Stimulated activated CD4-positive, alpha-beta T cell treated with anti-CD3 and anti-CD28 coated beads, Interleukin-1b, Interleukin-23, amount 100 ng/mL, for 48 hours (primary cell): ENCODE data around the gene TRPM4.
"Not testable (repeated sequence)": the region's sequence is repeated elsewhere in the genome, so short reads cannot be mapped to it uniquely, and the experiment has no call there.

Experiments used
- DNase-seq: peaks from one replicate; pipeline ENCODE4 v3.0.0-alpha.2; 2020

Gene TRPM4

DNA sequence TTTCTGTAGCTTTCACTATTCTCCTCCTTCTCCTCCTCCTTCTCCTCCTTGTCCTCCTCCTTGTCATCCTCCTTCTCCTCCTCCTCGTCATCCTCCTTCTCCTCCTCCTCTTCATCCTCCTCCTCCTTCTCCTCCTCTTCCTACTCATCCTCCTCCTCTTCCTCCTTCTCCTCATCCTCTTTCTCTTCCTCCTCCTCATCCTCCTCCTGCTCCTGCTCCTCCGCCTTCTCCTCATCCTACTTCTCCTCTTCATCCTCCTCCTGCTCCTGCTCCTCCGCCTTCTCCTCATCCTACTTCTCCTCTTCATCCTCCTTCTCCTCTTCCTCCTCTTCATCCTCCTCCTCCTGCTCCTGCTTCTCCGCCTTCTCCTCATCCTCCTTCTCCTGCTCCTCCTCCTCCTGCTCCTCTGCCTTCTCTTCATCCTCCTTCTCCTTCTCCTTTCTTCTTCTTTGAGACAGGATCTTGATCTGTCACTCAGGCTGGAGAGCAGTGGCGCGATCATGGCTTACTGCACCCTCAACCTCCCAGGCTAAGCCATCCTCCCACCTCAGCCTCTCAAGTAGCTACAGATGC lies 36.3 kb downstream of the TRPM4 start:
- DNase-seq = no peak

GRCh38 chr19:49194408-49194807 lies 36.8 kb downstream of the TRPM4 start:
- no peak for DNase-seq

DNA sequence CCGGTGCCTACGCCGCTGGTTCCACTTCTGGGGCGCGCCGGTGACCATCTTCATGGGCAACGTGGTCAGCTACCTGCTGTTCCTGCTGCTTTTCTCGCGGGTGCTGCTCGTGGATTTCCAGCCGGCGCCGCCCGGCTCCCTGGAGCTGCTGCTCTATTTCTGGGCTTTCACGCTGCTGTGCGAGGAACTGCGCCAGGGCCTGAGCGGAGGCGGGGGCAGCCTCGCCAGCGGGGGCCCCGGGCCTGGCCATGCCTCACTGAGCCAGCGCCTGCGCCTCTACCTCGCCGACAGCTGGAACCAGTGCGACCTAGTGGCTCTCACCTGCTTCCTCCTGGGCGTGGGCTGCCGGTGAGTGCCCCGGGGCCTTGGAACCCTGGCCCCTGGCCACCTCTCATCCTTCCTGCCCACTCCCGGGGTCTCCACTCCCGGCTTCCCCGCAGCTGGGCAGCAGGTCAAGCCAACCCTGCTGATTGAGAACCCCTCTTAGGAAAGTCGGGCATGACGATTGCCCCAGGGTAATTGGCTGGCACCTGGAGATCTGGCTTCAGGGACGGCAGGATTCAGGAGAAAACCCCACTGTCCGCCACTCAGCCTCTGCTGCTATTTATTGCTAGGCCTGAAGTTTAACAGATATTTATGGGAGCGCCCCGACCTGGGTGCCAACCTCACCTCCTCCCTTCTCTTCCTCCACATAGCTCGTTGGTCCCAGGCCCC lies 39.1 kb downstream of the TRPM4 start:
- no peak for DNase-seq

- peak; percentile 32 for DNase-seq
Observed at GRCh38 chr19:49200238-49200862, 42.8 kb downstream of the TRPM4 start.

GRCh38 chr19:49201042-49201441 lies 43.5 kb downstream of the TRPM4 start:
- no peak for DNase-seq

DNA sequence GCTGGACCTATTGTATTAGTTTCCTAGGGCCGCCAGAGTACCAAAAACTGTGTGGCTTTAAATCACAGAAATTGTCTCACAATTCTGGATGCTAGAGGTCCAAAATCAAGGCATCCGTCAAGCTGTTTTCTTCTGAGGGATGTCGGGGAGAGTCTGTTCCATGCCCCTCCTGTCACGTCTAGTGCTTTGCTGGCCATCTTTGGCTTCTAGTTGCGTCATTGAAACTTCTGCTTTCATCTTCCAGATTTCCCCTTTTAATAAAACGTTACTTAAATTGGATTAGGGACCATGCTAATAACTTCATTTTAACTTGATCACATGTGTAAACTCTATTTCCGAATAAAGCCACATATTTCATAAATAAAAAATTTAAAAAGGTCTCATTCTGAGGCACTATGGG lies 47.5 kb downstream of the TRPM4 start:
- DNase-seq = no peak

GRCh38 chr19:49209502-49209901 lies 51.9 kb downstream of the TRPM4 start:
- DNase-seq = not testable (repeated sequence)

DNA sequence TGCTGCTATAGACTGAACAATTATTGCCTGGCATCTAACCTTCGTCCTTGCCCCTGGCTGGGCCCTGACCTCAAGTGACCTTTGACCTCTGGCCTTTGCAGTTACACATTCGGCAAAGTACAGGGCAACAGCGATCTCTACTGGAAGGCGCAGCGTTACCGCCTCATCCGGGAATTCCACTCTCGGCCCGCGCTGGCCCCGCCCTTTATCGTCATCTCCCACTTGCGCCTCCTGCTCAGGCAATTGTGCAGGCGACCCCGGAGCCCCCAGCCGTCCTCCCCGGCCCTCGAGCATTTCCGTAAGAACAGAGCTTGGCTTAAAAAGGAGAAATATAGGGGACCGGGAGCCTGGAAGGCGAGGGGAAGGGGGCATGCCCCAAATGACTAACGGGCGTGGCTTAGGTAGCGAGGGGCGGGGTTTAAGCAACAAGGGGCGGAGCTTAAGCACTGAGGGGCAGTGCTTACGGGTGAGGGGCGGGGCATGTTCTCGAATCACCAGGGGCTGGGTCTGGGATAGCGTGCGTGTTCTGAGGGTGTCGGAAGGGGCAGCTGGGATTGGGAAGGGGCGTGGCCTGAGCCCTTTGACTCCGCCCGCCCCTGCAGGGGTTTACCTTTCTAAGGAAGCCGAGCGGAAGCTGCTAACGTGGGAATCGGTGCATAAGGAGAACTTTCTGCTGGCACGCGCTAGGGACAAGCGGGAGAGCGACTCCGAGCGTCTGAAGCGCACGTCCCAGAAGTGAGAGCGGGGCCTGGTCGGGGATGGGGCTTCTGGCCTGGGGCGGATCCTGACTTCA lies 52.7 kb downstream of the TRPM4 start:
- DNase-seq = peak; percentile 70

GRCh38 chr19:49210901-49211451 lies 53.4 kb downstream of the TRPM4 start:
- no peak for DNase-seq

- no peak for DNase-seq
Observed at GRCh38 chr19:49212016-49212701, 54.6 kb downstream of the TRPM4 start.

- no peak for DNase-seq
Observed at GRCh38 chr19:49213791-49214190, 56.2 kb downstream of the TRPM4 start.

DNA sequence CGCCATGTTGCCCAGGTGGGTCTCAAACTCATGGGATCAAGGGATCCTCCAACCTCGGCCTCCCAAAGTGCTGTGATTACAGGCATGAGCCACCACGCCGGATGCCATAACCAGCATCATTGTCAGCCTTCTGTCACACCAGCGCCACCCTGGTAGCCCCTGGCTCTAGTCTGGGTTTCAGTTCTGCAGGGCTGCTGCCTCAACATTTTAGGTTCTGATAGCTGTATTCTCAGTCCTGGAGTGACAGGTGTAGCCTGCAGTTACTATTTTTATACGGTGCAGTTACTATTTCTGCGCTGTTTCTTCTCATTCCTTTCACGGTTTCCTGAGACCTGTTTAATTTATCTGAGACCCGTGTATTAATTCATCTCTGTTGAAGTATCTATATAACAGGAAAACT lies 57.1 kb downstream of the TRPM4 start:
- DNase-seq = no peak

GRCh38 chr19:49216071-49216470 lies 58.5 kb downstream of the TRPM4 start:
- DNase-seq = no peak

DNA sequence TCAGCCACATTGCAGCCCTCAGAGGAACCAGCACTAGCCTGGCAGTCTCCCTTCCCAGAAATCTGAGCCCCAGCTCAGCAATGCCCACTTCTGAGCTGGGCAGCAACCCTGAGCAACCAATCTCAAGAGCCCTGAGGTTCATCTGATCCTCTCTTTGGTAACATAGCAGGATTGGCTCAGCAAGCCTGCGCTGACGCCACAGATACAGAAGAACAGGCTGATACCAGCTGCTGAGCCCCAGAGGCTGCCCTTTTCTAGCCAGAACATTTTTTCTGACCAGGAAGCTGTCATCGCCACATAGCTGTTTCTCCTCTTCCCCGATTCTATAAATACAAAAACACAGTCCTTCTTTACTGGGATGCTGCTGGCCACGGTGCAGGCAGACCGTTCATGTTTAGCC lies 59.8 kb downstream of the TRPM4 start:
- no peak for DNase-seq

DNA sequence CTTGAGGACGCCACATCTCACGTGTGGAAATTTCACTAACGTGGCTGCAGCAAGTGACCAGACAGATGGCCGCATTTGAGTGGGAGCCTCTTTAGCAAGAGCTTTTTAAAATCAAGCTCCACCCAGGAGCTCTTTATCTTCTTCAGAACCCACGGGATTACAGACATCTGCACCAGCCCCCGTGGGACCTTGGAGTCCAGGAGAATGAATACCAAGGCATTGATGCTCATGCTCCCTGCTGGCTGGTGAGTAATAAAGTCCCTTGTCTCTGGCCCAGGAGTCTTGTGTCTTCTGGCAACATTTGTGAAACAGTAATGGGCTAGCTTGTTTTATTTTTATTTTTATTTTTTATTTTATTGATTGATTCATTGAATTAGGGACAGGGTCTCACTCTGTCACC lies 64.4 kb downstream of the TRPM4 start:
- DNase-seq = no peak

GRCh38 chr19:49222528-49222927 lies 64.9 kb downstream of the TRPM4 start:
- DNase-seq = no peak

DNA sequence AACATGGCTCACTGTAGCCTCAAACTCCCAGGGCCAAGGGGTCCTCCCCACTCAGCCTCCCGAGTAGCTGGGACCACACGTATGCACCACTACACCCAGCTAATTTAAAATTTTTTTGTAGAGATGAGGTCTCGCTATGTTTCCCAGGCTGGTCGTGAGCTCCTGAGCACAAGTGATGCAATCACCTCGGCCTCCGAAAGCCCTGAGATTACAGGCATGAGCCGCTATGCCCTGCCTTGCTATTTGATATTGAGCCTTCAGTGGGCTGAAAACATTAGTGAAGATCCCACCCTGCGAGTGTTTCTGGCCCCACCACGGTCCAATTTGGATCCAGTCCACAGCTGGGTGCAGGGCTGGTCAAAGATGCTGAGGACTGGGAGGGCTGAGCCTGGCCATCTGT lies 65.9 kb downstream of the TRPM4 start:
- DNase-seq = no peak

GRCh38 chr19:49224441-49224840 lies 66.8 kb downstream of the TRPM4 start:
- DNase-seq = not testable (repeated sequence)

- DNase-seq = peak; percentile 56
Observed at GRCh38 chr19:49224879-49225278, 67.3 kb downstream of the TRPM4 start.

DNA sequence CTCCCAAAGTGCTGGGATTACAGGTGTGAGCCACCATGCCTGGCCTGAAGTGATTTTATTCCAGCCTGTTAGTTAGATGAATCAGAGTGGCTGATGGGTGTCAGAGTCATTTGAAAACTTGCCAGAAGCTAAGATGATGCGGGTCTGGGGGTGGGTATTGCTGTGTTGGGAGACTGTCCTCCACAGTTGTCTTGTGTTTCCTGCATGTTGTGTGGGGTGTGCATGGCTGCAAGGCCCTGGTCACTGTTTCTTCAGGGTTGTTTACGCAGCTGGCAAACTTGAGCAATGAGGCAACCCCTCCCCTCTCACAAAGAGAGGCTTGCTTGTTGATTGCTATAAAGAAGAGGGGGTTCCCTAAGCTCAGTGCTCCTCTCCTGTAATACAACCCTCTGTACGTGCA lies 71.8 kb downstream of the TRPM4 start:
- no peak for DNase-seq

- DNase-seq = peak; percentile 60
Observed at GRCh38 chr19:49231389-49231788, 73.8 kb downstream of the TRPM4 start.

- peak; percentile 22 for DNase-seq
Observed at GRCh38 chr19:49231804-49232203, 74.2 kb downstream of the TRPM4 start.

GRCh38 chr19:49233163-49233562 lies 75.6 kb downstream of the TRPM4 start:
- DNase-seq = no peak
